Hepatocyte (in vitro differentiated cells): ENCODE results near the gene RBM4.

Experiments used
- EZH2 ChIP-seq: fragments of 200-600 bp; sonication (generic); IDR thresholded peaks from 2 replicates; pipeline ENCODE4 v1.6.1; 2016; ENCODE audit warnings: antibody characterized with exemption, mild to moderate bottlenecking, borderline replicate concordance
- TF ChIP-seq, protein P1 (sequence below): fragments of 200-600 bp; sonication (generic); IDR thresholded peaks from 2 replicates; pipeline ENCODE4 v1.5.1; 2016; ENCODE audit warnings: antibody characterized with exemption, mild to moderate bottlenecking; ENCODE audit not compliant: poor library complexity

DNA sequence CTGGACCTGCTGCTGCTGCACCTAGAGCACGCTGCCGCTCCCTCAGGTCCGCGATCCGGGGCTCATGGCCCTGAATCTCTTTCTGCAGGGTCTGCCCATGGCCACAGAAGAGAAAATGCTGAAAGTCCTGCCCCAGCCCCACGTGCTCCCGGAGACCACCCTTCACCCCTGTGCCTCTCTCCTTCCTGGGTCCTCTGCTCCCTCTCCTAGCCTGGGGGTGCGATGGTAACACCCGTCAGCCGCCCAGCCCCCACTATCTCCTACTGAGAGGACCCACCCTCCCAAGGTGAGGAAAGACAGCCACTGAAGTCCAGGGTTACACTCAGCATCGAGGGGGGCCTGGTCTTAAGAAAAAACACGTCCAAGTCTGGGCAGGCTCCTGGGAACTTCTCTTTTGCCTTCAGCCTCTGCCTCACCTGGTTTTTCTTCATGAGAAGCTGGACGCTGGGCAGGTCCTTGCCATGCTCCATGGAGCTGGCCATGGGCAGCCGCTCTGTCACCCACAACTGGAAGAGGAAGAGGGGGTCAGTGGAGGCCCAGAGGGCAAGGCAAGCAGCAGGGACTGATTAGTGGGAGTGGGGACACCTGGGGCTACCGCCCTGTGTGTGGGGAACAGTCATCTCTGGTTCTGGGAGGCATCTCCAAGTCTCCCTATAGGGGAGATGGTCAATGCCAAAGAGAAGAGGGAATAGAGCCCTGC is 55.0 kb downstream of the RBM4 start:
- no peak for TF ChIP-seq EZH2
- TF ChIP-seq, protein P1, sequence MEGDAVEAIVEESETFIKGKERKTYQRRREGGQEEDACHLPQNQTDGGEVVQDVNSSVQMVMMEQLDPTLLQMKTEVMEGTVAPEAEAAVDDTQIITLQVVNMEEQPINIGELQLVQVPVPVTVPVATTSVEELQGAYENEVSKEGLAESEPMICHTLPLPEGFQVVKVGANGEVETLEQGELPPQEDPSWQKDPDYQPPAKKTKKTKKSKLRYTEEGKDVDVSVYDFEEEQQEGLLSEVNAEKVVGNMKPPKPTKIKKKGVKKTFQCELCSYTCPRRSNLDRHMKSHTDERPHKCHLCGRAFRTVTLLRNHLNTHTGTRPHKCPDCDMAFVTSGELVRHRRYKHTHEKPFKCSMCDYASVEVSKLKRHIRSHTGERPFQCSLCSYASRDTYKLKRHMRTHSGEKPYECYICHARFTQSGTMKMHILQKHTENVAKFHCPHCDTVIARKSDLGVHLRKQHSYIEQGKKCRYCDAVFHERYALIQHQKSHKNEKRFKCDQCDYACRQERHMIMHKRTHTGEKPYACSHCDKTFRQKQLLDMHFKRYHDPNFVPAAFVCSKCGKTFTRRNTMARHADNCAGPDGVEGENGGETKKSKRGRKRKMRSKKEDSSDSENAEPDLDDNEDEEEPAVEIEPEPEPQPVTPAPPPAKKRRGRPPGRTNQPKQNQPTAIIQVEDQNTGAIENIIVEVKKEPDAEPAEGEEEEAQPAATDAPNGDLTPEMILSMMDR: no peak
